HG03469 (cell line): ENCODE data around the gene TSPO.

Experiments used
- ATAC-seq: cut with Tn5 transposase; IDR thresholded peaks from one replicate; pipeline ENCODE4 v1.9.1; 2021; ENCODE audit warnings: mild to moderate bottlenecking, moderate library complexity, moderate number of reproducible peaks; ENCODE audit not compliant: unreplicated experiment

The TSPO gene

DNA sequence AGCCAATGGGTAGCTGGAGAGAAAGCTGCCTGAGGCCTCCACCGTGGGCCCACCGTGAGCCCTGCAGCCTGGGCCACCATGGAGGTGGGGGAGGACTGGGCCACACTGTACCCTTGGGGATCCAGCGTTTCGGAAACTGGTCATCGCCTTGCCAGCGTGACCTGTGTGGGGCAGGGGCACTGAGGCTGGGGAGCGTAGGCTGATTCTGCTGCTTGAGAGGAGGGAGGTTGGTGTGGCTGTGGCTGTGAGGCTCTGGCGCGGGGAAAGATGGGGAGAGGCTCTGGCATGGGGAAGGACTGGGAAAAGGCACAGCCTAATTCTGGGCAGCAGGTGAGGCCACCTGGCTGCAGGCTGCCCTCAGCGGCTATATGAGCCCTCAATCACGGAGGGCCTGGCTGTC, 48.2 kb downstream of the TSPO start:
- no peak for ATAC-seq

DNA sequence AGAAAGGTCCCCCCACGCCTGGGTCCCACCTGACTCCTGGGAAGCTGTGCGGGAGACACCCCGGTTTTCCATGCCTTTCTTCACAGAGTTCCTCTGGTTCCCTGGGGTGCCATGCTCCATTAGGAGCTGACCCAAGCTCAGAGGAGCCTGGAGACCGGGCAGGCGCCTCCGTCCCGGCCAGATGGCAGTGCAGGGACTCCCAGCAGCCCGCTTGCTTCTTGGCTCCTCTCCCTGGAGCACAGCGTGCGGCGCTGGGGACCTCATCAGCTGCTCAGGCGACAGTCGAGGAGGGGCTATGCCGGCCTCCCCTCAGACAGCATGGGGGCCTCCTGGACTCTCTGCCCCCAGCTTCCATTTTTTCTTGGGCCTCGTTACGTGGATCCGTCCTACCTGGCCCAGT, 48.7 kb downstream of the TSPO start:
- ATAC-seq = no peak

DNA sequence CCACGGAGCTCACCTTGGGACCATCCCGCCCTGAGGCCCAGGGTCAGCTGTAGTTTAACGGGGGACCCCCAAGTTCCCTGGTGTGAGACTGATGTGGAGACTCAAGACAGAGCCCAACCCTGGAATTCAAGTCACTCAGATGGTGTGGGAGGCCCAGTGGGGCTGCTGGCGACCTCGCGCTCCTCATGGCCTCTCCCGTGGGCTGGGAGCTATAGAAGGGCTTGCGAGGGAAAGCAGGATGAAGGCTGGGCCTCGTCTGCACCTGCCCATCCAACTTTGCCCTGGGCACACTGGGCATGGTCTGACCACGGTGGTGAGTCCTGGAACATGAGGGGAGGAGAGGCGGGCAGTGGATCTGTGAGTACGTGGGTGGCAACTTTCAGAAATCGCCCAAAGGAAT, 49.2 kb downstream of the TSPO start:
- no peak for ATAC-seq

DNA sequence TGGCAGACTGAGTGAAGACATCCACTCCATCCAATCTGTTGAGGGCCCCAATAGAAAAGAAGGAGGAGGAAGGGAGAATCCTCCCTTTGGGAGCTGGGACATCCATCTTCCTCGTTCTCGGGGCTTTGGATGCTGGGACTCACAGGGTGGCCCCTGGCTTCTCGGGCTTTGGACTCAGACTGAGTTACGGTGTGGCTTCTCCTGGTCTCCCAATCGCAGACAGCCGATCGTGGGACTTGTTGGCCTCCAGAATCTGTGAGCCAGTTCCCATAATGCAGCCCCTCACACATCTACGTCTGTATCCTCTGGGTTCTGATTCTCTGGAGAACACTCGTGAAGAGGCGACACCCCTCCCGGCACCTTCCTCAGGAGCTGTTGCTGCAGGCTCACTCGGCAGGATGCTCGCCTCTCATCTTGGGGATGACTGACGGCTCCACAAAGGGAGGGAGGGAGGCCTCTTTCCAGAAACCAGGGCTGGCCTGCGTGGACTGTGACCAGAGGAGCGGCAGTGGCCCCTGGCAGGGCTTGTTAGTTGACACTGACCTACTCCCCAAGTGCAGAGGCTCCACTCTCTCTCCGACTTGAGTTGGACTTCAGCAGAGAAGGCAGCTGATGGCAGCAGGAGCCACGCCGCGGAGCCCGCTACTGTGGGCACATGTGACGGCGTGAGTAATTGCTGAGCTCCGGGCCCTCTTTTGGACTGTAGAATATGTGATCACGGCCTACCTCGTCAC, 50.3 kb downstream of the TSPO start:
- ATAC-seq = no peak

DNA sequence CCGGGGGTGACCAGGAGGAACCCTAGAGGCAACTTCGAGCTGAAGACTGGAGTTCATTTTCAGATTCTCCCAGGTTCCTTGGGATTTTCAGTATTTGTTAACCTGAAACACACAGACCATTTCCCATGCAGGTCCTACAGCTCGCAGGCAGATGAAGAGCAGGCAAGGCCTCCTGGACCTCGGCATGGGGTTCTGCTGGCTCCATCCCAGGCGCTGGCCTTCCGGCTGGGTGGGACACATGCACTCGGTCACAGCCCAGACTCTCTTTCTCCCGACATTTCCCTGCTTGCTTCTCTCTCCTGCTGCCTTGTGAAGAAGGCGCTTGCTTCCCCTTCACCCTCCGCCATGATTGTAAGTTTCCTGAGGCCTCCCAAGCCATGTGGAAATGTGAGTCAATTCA, 51.0 kb downstream of the TSPO start:
- ATAC-seq = no peak

DNA sequence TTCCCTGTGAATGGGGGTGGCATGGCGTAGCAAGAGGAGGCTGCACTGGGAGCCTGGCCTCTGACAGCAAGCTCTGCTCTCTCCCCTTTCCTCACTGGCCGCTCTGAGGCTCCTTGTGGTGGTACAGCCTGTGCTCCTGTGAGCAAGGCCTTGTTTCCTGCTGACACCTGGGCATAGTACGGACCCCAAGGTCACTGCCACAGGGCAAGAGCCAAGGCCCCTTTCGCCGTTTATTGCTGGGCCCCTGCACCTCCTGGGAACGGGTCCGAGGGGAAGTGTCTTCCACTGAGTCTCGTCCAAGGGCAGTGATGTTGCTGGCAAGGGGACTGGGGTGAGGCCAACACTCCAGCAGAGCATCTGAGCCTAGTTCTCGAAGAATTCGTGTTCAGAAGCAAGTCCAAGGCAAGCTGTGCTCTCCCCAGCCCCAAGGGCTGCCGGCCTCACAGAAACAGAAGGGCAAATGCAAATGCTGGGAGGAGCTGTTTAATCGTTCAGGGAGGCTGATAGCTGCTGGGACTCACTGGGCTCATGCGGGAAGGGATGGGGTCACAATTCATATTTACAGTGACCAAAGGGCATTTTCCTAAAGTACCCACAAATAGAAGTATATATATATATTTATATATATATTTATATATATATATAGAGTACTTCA, 51.5 kb downstream of the TSPO start:
- ATAC-seq = no peak

DNA sequence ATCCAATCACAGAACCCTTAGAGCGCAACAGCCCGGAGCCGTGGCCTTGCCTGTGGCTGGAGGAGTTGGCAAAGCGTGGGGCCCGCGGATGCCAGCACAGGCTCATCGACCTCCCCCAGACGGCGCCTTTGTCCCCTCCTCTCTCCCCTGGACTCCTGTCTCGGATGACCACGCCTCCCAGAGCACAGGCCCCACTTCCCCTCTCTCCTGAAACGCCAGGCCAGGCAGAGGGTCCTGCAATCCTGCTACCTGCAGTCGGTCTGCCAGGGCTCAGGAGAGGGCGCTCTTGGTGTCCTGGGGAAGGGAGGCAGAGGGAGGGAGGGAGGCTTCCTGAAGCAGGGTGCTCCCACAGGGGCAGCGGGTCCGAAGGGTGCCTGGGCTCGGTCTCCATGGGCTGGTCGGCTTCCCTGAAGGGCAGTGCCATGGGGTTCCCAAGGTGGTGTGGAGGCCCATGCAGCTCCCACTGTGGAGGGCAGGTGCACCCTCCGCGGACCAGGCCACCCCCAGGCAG, 52.2 kb downstream of the TSPO start:
- no peak for ATAC-seq

DNA sequence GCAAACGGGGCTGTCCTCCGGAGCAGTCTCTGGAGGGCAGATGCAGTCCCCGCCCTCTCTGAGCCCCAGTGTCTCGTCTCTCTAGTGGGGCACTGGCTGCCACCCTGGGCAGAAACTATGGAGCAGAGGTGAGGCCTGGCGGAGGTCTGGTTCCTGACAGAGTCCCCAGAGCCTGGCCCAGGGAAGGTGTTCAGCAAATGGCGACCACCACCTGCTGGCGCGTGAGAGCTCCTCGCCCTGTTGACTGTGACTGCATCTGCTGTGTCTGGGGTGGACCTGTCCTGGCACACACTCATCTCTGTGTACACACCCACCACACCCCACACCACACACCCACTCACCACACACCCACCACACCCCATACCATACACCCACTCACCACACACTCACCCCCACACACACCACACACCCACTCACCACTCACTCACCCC, 53.9 kb downstream of the TSPO start:
- no peak for ATAC-seq

DNA sequence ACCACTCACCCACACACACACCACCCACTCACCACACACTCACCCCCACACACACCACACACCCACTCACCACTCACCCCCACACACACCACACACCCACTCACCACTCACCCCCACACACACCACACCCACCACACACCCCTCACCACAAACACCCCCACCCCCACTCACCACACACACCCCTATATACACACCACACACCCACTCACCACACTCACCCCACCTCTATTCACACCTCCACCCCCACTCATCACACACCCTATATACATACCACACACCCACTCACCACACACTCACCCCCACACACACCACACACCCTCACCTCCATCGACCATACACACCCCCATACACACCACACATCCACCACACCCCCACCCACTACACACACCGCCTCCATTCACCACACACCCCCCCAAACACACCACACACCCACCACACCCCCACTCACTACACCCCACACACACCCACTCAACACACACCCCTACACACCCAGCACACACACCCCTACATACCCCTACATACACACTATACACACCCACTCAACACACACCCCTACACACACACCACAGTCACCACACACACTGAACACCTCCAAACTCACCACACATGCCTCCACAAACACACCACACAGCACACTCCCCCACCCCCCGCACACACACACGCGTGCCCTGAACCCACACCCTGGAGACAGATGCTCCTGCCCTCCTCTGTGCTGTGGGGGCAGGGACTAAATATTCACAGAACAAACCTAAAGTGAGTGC, 54.6 kb downstream of the TSPO start:
- no peak for ATAC-seq

DNA sequence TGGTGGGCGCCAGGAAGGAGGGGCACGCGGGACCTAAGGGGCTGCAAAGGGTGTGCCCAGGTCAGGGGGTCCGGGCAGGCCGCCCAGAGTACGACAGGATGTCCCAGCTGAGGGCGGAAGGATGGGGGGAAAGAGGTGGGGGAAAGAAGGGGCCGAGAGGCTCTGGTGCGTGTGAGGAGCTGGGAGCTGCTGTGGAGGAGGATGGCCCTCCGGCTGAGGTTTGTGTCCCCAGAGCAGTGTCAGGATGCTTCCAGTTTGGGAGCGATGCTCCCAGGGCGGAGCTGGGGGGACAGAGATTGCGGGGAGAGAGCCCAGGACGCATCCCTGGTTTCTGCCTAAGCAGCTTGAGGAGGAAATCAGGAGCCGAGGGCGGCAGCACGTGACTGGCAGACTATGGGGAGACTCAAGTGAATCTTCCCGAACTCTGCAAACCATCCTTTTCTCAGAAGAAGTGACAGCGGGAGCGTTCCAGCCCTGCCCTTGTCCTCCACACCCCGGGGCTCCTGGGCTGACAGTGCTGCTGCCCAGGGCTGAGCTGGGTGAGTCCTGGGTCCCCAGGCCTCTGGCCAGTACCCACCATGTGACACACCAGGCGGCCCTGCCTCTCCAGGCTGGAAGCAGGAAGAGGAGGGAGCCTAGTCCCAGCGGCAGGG, 55.3 kb downstream of the TSPO start:
- ATAC-seq = no peak

DNA sequence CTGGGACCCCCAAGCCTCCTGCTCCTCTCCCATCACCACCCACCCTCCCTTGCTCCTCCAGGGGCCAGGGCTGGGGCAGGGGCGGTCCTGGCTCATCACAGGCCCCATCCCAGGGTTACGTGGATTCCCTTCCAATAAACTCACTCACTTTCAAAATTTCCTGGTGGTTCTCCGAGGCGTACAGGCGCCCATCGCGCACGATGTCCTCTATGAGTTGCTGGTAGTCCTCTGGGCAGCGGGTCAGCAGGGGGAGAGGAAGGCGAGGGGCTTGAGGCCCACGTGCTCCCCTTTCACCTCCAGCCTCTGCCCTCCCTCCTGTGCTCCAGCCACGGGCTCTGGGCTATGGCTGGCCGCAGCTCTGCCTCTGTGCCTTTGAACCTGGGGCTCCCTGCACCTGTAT, 56.0 kb downstream of the TSPO start:
- ATAC-seq = no peak

DNA sequence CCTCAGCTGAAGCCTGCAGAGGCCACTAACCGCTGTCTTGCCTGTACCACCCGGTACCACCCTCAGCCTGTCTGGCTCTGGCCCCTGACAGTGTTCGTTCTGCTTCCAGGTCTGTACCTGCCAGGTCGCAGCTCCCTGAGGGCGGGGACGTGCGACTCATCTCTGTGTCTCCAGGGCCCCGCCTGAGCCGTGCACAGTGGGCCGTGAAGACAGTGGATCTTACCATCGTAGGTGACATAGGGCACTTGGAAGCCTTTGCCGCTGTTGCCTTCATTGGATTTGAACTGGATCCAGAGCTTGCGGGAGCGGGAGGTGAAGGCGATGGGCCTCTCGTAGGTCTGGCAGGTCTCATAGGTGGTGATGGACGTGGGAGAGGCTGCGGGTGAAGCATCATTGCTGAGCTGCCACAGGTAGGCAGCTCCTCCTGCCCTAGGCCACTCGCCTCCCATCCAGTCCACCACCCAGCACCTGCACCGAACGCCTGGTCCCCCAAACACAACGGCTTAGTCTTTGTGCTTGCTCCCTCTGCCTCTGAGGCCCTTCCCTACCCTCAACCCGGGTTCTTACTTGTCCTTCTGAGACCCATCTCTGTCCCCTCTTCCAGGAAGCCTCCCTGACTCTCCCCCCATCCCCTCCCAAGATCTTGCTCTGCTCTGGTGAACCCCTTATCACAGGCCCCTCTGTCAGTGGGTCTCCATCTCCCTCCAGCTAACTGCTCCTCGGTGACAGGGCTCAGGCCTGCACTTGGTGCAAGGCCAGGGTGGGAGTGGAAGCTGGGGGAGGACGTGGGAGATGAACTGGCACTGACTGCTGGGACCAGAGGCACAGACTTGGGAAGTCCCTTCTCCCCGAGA, 56.7 kb downstream of the TSPO start:
- no peak for ATAC-seq

DNA sequence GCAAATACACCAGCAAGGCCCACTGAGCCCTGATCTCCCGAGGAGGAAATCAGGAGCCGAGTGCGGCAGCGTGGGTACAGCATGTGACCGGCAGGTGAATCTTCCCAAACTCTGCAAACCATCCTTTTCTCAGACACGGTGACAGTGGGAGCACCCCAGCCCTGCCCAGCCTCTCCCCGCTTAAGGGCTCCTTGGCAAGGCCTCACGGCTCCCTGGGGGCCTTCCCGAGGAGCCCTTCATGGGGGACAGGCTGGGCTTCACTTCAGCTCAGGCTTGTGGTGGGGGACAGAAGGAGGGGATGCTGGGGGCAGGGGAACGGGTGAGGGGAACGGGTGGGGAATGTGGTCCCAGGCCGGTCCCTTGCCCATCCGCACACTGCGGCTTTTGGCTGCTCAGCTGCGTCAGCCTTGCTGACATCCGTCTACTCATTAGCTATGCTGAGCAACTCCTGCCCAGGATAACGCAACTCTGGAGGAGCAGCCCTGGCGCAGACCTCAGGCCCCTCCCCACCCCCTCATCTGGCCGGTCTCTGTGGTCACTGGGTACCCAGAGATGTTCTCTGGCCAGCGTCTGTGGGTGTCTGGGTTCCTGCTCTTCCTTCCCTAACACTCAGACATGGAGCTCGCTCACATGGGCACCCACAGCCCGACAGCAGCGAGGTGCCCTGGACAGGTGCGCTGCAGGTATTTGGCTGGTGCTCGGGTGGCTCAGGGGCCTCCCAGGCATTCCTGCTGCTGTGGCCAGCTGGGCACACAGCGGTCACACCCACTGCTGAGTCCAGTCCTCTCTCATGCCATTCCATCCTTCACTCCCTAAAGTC, 57.6 kb downstream of the TSPO start:
- ATAC-seq = no peak

DNA sequence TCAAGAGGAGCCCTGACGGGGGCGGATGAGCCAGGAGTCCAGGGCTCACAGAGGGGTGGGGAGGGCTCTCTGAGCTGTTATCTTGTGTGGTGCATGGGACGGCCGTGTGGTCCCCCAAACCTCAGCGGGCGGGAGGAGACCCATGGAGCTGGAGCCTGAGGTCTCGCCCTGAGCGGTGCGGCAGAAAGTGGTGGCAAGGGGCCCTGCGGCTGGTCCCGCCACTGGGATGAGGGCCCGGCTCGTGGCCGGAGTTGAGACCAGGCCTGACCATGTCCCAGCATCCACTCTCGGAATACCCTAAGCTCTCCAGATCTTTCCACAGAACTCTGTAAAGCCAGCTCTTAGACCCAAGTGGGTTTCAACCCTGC, 58.1 kb downstream of the TSPO start:
- no peak for ATAC-seq

DNA sequence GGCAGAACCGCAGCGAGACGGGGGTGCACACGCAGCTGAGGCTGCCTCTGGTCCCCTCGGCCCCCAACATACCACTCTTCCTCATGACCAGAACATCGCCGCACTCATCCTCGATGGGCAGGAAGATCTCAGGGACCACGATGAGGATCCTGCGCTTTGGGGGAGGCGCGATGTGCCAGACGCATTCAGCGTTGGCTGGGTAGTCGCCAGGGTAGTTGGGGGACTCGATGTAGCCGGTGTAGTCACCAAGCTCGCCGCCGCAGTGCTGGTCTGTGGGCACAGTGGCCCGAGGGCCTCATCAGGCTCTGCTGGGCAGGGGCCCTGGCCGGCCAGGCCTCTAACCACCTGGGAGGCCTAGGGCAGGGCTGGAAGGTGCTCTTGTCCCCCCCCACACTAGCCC, 58.6 kb downstream of the TSPO start:
- ATAC-seq = no peak

DNA sequence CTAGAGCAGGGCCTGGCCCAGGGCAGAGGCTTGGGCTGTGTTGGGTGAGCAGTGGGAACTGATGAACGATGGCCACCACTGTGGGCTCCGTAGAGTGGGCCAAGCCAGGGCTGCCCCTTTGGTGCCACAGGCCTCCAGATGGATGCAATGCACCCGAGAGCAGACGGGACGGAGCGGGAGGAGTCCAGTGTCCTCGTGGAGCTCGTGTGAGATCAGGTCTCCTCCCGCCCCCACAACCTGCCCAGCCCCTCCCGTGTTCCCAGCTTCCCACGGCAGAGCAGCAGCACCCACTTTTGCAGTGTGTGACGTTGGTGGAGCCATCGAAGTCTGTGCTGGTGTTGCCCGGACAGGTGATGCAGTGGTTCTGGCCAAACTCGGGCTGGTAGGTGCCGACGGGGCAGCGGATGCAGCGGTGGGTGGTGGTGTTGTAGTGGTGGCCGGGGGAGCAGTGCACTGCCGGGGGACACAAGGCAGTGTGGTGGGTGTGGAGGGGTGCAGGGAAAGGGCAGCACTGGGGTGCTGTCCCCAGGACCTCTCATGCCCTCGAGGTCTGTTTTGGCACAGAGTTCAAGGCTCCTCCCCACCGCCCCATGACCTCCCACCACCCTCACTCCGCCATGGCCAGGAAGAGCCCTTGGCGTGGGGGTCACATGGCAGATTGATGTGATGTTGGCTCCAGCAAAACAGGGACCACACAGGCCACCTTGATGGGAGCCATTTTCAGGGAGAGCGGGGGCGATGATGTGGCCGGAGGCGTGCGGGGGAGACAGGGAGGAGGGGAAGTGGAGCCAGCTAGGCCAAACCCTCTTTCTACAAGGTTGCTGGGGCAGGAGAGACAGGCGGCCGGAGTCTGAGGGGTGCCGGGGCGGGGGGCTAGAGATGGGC, 59.5 kb downstream of the TSPO start:
- ATAC-seq = no peak

DNA sequence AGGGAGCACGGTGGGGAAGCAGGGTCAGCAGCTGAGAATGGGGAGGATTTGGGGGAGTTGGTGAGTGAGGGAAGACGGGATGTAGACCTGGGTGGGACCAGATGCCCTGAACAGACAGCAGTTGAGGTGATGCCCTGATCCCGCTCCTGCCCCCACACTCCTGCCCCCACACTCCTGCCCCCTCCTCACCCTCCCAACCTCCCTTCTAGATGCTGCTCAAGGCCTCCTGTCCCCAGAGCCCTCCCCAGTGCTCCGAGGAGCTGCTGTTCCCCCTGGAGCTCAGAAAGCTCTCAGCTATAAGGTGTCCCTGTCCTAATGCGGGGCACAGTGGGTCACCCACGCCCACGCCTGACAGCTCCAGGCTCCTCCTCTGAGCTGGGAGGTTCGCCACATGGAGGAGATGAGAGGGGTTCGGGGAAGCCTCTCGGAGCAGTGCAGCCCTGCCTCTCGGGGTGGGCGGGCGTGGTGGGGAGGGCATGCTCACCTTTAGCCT, 60.6 kb downstream of the TSPO start:
- no peak for ATAC-seq

DNA sequence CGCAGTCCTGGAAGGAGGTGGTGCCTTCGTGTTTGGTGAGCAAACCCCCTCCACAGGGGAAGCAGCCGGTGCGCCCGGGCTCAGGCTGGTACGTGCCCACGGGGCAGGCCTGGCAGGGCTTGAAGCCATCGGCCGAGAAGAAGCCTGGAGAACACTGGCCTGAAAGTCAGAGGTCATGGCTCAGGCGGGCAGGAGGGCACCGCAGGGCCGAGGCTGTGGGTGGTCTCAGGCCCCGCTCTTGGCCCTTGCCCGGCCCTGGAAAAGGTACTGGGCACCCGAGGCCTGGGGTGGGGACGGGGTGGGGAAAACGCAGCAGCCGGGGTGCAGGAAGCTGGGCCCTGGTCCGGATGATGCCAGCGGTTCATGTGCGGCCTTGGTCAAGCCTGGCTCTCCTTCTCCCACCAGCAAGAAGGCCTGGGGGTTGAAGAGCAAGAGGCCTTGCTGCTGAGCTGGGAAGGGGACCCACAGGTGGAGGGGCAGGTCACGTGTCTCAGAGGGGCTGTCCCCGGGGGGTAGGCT, 61.1 kb downstream of the TSPO start:
- ATAC-seq = no peak
